SK-N-SH treated with all-trans-retinoic acid at 6 μM for 48 hours (cell line): Measurements from ENCODE around the gene TLE4.
"Not testable (repeated sequence)": the region's sequence is repeated elsewhere in the genome, so short reads cannot be mapped to it uniquely, and the experiment has no call there.

ENCODE experiments used
- CREB5 ChIP-seq: fragments of 250-450 bp; sonication (Bioruptor Pico); IDR thresholded peaks from 2 replicates; pipeline ENCODE4 v1.5.1; 2020; ENCODE audit warnings: low read depth, mild to moderate bottlenecking, moderate library complexity
- ISL1 ChIP-seq: fragments of 250-450 bp; sonication (Bioruptor Pico); IDR thresholded peaks from 2 replicates; pipeline ENCODE4 v2.1.2; 2022; ENCODE audit warnings: mild to moderate bottlenecking, moderate library complexity
- RARB ChIP-seq: fragments of 250-450 bp; sonication (Bioruptor Pico); IDR thresholded peaks from 2 replicates; pipeline ENCODE4 v1.8.0; 2021; ENCODE audit warnings: mild to moderate bottlenecking, moderate library complexity
- TSHZ2 ChIP-seq: fragments of 250-450 bp; sonication (Bioruptor Pico); IDR thresholded peaks from 2 replicates; pipeline ENCODE4 v1.5.0; 2020; ENCODE audit warnings: mild to moderate bottlenecking, moderate library complexity
- ZC3H10 ChIP-seq: fragments of 250-450 bp; sonication (Bioruptor Pico); IDR thresholded peaks from 2 replicates; pipeline ENCODE4 v1.5.1; 2021; ENCODE audit warnings: mild to moderate bottlenecking, moderate library complexity
- ZFP3 ChIP-seq: fragments of 250-450 bp; sonication (Bioruptor Pico); IDR thresholded peaks from 2 replicates; pipeline ENCODE4 v1.5.0; 2020; ENCODE audit warnings: mild to moderate bottlenecking, moderate library complexity

GRCh38 chr9:79544375-79544774 is 27.4 kb upstream of the TLE4 start:
- not testable (repeated sequence) for TF ChIP-seq RARB (CRISPR knock-in tag); ZC3H10; TSHZ2 (CRISPR knock-in tag); ZFP3; CREB5 (CRISPR knock-in tag); ISL1 (CRISPR knock-in tag)
